ENCODE results near the gene MAGEC1. TPM values are rescaled to one million over a fixed set of nuclear protein-coding genes. Genes with fewer than 3 reads are reported as not detected.

MAGEC1 gene
- total RNA-seq, 1 experiment from 2014 or later = under 0.01 TPM

Other genes starting within 250 kb of the MAGEC1 start
- gene SPANXD, start 205.2 kb upstream of the MAGEC1 start, total RNA-seq (2014; rRNA removed; shearing (Covaris generic)) = 4.4 and 7.6 TPM in 2 replicates
- not detected in 2 replicates for gene MAGEC3, start 65.6 kb upstream of the MAGEC1 start, total RNA-seq (2014; rRNA removed; shearing (Covaris generic))

Data from RPMI7951 (cell line).